ENCODE results near the gene CNOT2.

Gene CNOT2

GRCh38 chr12:70260646-70261045, 17.4 kb downstream of the CNOT2 start:
- Mint-ChIP-seq H3K4me3 (no peak overlapping the region), H3K36me3 (ENCODE audit: low read depth) (peaks cover 16% of the 10 kb centered on the region), H3K4me1 (ENCODE audit: low read depth) (peaks cover 20% of the 10 kb centered on the region), H3K9me3 (no peaks in the 10 kb centered on the region), H3K27me3 (ENCODE audit: low read depth) (no peaks in the 10 kb centered on the region), H3K27ac (no peak overlapping the region)
- no peak for DNase-seq (ENCODE audit: low spot score)

- H3K4me3 Mint-ChIP-seq, result no peak overlapping the region
- H3K27me3 Mint-ChIP-seq (ENCODE audit: low read depth), result no peaks in the 10 kb centered on the region
- no peak overlapping the region for H3K27ac Mint-ChIP-seq
- H3K4me1 Mint-ChIP-seq (ENCODE audit: low read depth), result peaks cover 24% of the 10 kb centered on the region
- H3K36me3 Mint-ChIP-seq (ENCODE audit: low read depth), result peaks cover 20% of the 10 kb centered on the region
- no peak for DNase-seq (ENCODE audit: low spot score)
- H3K9me3 Mint-ChIP-seq, result no peaks in the 10 kb centered on the region
These were observed 21.0 kb downstream of the CNOT2 start for GRCh38 chr12:70264067-70264867.

GRCh38 chr12:70265132-70265531, 21.9 kb downstream of the CNOT2 start:
- DNase-seq (ENCODE audit: low spot score), result no peak
- Mint-ChIP-seq H3K4me3 (no peak overlapping the region), H3K27ac (no peak overlapping the region), H3K9me3 (no peaks in the 10 kb centered on the region), H3K4me1 (ENCODE audit: low read depth) (peaks cover 24% of the 10 kb centered on the region), H3K36me3 (ENCODE audit: low read depth) (peaks cover 20% of the 10 kb centered on the region), H3K27me3 (ENCODE audit: low read depth) (no peaks in the 10 kb centered on the region)

- Mint-ChIP-seq H3K27ac (no peak overlapping the region), H3K36me3 (ENCODE audit: low read depth) (peaks cover 16% of the 10 kb centered on the region), H3K4me3 (no peak overlapping the region), H3K4me1 (ENCODE audit: low read depth) (peaks cover 27% of the 10 kb centered on the region), H3K27me3 (ENCODE audit: low read depth) (no peaks in the 10 kb centered on the region), H3K9me3 (no peaks in the 10 kb centered on the region)
- no peak for DNase-seq (ENCODE audit: low spot score)
These were observed 24.3 kb downstream of the CNOT2 start for GRCh38 chr12:70267550-70267949.

GRCh38 chr12:70268972-70269371, 25.7 kb downstream of the CNOT2 start:
- Mint-ChIP-seq H3K27me3 (ENCODE audit: low read depth) (no peaks in the 10 kb centered on the region), H3K4me3 (no peak overlapping the region), H3K27ac (no peak overlapping the region), H3K9me3 (no peaks in the 10 kb centered on the region), H3K4me1 (ENCODE audit: low read depth) (peaks cover 29% of the 10 kb centered on the region), H3K36me3 (ENCODE audit: low read depth) (peaks cover 16% of the 10 kb centered on the region)
- DNase-seq (ENCODE audit: low spot score), result no peak

GRCh38 chr12:70270108-70270507, 26.9 kb downstream of the CNOT2 start:
- Mint-ChIP-seq H3K27ac (no peak overlapping the region), H3K36me3 (ENCODE audit: low read depth) (peaks cover 24% of the 10 kb centered on the region), H3K4me3 (no peak overlapping the region), H3K4me1 (ENCODE audit: low read depth) (peaks cover 25% of the 10 kb centered on the region), H3K27me3 (ENCODE audit: low read depth) (no peaks in the 10 kb centered on the region), H3K9me3 (no peaks in the 10 kb centered on the region)
- no peak for DNase-seq (ENCODE audit: low spot score)

- peaks cover 28% of the 10 kb centered on the region for H3K4me1 Mint-ChIP-seq (ENCODE audit: low read depth)
- H3K9me3 Mint-ChIP-seq, result no peaks in the 10 kb centered on the region
- no peak for DNase-seq (ENCODE audit: low spot score)
- H3K36me3 Mint-ChIP-seq (ENCODE audit: low read depth), result peaks cover 24% of the 10 kb centered on the region
- H3K27me3 Mint-ChIP-seq (ENCODE audit: low read depth), result no peaks in the 10 kb centered on the region
- no peak overlapping the region for H3K27ac Mint-ChIP-seq
- H3K4me3 Mint-ChIP-seq, result no peak overlapping the region
These were observed 27.8 kb downstream of the CNOT2 start for GRCh38 chr12:70271025-70271424.

GRCh38 chr12:70272510-70272909, 29.3 kb downstream of the CNOT2 start:
- H3K9me3 Mint-ChIP-seq, result no peaks in the 10 kb centered on the region
- peaks cover 21% of the 10 kb centered on the region for H3K36me3 Mint-ChIP-seq (ENCODE audit: low read depth)
- H3K4me1 Mint-ChIP-seq (ENCODE audit: low read depth), result peaks cover 25% of the 10 kb centered on the region
- H3K27me3 Mint-ChIP-seq (ENCODE audit: low read depth), result no peaks in the 10 kb centered on the region
- no peak overlapping the region for H3K4me3 Mint-ChIP-seq
- no peak for DNase-seq (ENCODE audit: low spot score)
- no peak overlapping the region for H3K27ac Mint-ChIP-seq

GRCh38 chr12:70275045-70275444, 31.8 kb downstream of the CNOT2 start:
- Mint-ChIP-seq H3K27ac (no peak overlapping the region), H3K36me3 (ENCODE audit: low read depth) (peaks cover 28% of the 10 kb centered on the region), H3K27me3 (ENCODE audit: low read depth) (no peaks in the 10 kb centered on the region)

GRCh38 chr12:70277973-70278372, 34.7 kb downstream of the CNOT2 start:
- Mint-ChIP-seq H3K27ac (no peak overlapping the region), H3K4me1 (ENCODE audit: low read depth) (peaks cover 18% of the 10 kb centered on the region), H3K4me3 (no peak overlapping the region), H3K36me3 (ENCODE audit: low read depth) (peaks cover 33% of the 10 kb centered on the region), H3K27me3 (ENCODE audit: low read depth) (no peaks in the 10 kb centered on the region), H3K9me3 (no peaks in the 10 kb centered on the region)
- DNase-seq (ENCODE audit: low spot score), result no peak

More at GRCh38 chr12:70275045-70275444, 31.8 kb downstream of the CNOT2 start:
- Mint-ChIP-seq H3K4me1 (ENCODE audit: low read depth) (peaks cover 30% of the 10 kb centered on the region), H3K4me3 (no peak overlapping the region), H3K9me3 (no peaks in the 10 kb centered on the region)
- DNase-seq (ENCODE audit: low spot score), result no peak

GRCh38 chr12:70278945-70279344, 35.7 kb downstream of the CNOT2 start:
- H3K4me3 Mint-ChIP-seq, result no peak overlapping the region
- H3K9me3 Mint-ChIP-seq, result no peaks in the 10 kb centered on the region
- H3K4me1 Mint-ChIP-seq (ENCODE audit: low read depth), result peaks cover 18% of the 10 kb centered on the region
- H3K27ac Mint-ChIP-seq, result no peak overlapping the region
- no peaks in the 10 kb centered on the region for H3K27me3 Mint-ChIP-seq (ENCODE audit: low read depth)
- H3K36me3 Mint-ChIP-seq (ENCODE audit: low read depth), result peaks cover 27% of the 10 kb centered on the region
- DNase-seq (ENCODE audit: low spot score), result no peak

- H3K36me3 Mint-ChIP-seq (ENCODE audit: low read depth), result peaks cover 27% of the 10 kb centered on the region
- no peak for DNase-seq (ENCODE audit: low spot score)
- no peaks in the 10 kb centered on the region for H3K9me3 Mint-ChIP-seq
- H3K27me3 Mint-ChIP-seq (ENCODE audit: low read depth), result no peaks in the 10 kb centered on the region
- H3K27ac Mint-ChIP-seq, result no peak overlapping the region
- H3K4me1 Mint-ChIP-seq (ENCODE audit: low read depth), result peaks cover 5% of the 10 kb centered on the region
- H3K4me3 Mint-ChIP-seq, result no peak overlapping the region
These were observed 40.0 kb downstream of the CNOT2 start for GRCh38 chr12:70283232-70283631.

- no peaks in the 10 kb centered on the region for H3K27me3 Mint-ChIP-seq (ENCODE audit: low read depth)
- peaks cover 28% of the 10 kb centered on the region for H3K36me3 Mint-ChIP-seq (ENCODE audit: low read depth)
- no peak overlapping the region for H3K4me3 Mint-ChIP-seq
- H3K9me3 Mint-ChIP-seq, result no peaks in the 10 kb centered on the region
- no peak overlapping the region for H3K27ac Mint-ChIP-seq
- no peak for DNase-seq (ENCODE audit: low spot score)
- H3K4me1 Mint-ChIP-seq (ENCODE audit: low read depth), result peaks cover 12% of the 10 kb centered on the region
These were observed 45.6 kb downstream of the CNOT2 start for GRCh38 chr12:70288817-70289216.

- Mint-ChIP-seq H3K36me3 (ENCODE audit: low read depth) (peaks cover 36% of the 10 kb centered on the region), H3K27me3 (ENCODE audit: low read depth) (no peaks in the 10 kb centered on the region), H3K4me1 (ENCODE audit: low read depth) (peaks cover 12% of the 10 kb centered on the region), H3K4me3 (no peak overlapping the region), H3K27ac (no peak overlapping the region), H3K9me3 (no peaks in the 10 kb centered on the region)
- no peak for DNase-seq (ENCODE audit: low spot score)
These were observed 46.9 kb downstream of the CNOT2 start for GRCh38 chr12:70290116-70290515.
